ENCODE data around the gene KCNJ3. TPM values are rescaled to one million over a fixed set of nuclear protein-coding genes. Genes with fewer than 3 reads are reported as not detected.

Gene KCNJ3, protein sequence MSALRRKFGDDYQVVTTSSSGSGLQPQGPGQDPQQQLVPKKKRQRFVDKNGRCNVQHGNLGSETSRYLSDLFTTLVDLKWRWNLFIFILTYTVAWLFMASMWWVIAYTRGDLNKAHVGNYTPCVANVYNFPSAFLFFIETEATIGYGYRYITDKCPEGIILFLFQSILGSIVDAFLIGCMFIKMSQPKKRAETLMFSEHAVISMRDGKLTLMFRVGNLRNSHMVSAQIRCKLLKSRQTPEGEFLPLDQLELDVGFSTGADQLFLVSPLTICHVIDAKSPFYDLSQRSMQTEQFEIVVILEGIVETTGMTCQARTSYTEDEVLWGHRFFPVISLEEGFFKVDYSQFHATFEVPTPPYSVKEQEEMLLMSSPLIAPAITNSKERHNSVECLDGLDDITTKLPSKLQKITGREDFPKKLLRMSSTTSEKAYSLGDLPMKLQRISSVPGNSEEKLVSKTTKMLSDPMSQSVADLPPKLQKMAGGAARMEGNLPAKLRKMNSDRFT
- total RNA-seq: 0.31 TPM
- polyA plus RNA-seq (ENCODE audit: insufficient read depth in 1 of 8, insufficient read length in 8 of 8, low replicate concordance in 1 of 8): under 1 TPM; 0.38 to 0.99 (median 0.67) TPM
- long read RNA-seq, donor 1: 0 reads
- long read RNA-seq, donor 2: 0 reads
- long read RNA-seq, donor 3: 0 reads
- long read RNA-seq, donor 4: 0 reads
- long read RNA-seq, donor 5: 0 reads
- long read RNA-seq, donor 6: 0 reads
- long read RNA-seq, donor 7: 0 reads
- long read RNA-seq, donor 8: 0 reads
- long read RNA-seq, donor 9: 0 reads
- long read RNA-seq, donor 10: 0 reads
- long read RNA-seq, donor 11: 0 reads

DNA sequence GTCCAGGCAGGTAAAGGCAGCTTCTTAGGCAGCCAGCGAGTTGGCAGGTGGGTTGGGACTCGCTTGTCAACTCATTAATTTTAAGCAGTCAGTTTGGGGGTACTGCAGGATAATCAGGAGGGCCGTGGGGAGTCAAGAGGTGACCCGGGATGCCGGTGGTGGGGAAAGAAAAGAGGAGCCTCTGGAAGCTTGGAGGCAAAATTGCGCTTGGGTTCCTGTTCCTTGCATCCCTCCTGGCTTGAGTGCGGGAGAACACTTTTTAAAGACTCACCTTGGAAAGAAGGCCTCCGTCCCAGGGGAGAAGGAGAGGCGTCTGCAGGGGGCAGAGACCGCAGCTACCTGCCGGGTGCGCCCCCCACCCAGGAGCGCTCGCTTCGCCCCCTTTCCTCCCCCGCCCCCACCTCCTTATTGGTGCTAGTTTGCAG lies at the start of gene KCNJ3:
Gene KCNJ3, plus strand, starts transcription at position 400 of the 425 bp plus-strand sequence. CDS start 81 bp downstream, outside the sequence.
- Histone ChIP-seq H3K4me1 (ENCODE audit: control insufficient read depth, insufficient read depth, low read length) (peaks cover 20% of the 10 kb centered on the region), H3K4me3 (ENCODE audit: low read length) (peak within 1 kb of the TSS; percentile 55), H3K27me3 (ENCODE audit: control insufficient read depth, insufficient read depth, low read length) (peaks cover 30% of the 10 kb centered on the region), H3K27ac (ENCODE audit: low read length) (no peak within 1 kb of the TSS), H3K36me3 (ENCODE audit: control insufficient read depth, insufficient read depth, low read length) (no peaks in the 10 kb centered on the region), H3K9me3 (replicated peaks; ENCODE audit: control insufficient read depth, low read depth, low read length) (no peaks in the 10 kb centered on the region)
- 0% methylated on average over 13 of the region's 16 CpGs for WGBS (ENCODE audit: insufficient coverage)
- DNase-seq: no peak

DNA sequence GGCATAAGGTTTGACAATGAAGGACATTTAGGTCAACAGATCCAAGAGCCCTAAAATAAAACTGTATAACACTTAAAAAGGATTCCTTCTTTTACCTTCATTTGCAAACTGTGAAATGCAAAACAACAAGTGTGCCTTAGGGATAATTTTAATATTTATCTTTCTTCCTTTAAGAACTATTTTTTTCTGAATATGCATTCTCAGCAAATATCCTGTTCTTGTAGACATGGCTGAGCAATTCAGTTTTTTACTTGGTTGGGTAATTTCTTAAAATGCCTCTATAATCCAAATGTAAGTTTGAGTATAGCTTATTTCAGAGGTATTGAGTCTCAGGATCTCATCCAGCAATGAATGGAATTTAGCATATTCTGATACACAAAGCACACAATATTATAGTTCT lies 43.0 kb upstream of the KCNJ3 start:
- H3K4me1 ChIP-seq (ENCODE audit: control insufficient read depth, insufficient read depth, low read length): no peaks in the 10 kb centered on the region
- no peak overlapping the region for H3K27ac ChIP-seq (ENCODE audit: low read length)
- no peak overlapping the region for H3K4me3 ChIP-seq (ENCODE audit: low read length)
- no peaks in the 10 kb centered on the region for H3K9me3 ChIP-seq (replicated peaks; ENCODE audit: control insufficient read depth, low read depth, low read length)
- no peaks in the 10 kb centered on the region for H3K27me3 ChIP-seq (ENCODE audit: control insufficient read depth, insufficient read depth, low read length)
- DNase-seq: no peak
- H3K36me3 ChIP-seq (ENCODE audit: control insufficient read depth, insufficient read depth, low read length): no peaks in the 10 kb centered on the region

DNA sequence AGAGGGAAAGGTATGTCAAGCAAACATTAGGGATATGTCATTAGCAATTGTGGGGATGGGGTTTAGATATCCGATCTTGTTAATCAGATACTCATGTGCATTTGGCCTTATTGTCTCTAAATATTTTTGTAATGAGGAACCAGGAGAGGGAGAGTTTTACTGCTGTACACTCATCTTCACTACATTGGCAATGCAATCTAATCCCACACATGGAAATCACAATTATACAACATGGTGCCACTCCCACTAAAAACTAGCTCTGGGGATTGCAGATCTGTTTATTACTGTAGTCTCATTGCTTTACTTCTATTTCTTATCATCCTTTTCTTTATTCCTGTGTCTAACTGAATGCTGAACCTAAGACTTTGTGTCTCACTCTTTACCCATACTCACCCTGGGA lies 39.6 kb upstream of the KCNJ3 start:
- no CpG with 5 or more reads among the region's 1 CpG for WGBS (ENCODE audit: insufficient coverage)
- no peak for DNase-seq

DNA sequence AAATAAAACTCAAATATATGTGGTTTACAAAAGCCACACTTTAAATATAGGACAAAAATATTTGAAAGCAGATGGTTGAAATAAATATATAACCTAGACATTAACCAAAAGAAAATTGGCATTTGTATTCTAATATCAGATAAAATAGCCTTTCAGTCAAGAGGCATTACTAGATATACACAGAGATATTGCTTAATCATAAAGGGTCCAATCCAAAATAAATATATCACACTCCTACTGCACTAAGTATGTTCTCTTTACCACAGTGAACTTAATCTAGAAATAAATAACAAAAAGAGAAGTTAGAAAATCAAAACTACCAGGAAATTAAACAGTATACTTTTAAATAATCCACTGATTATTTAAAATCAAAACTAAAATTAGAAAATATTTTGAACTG lies 34.2 kb upstream of the KCNJ3 start:
- H3K27ac ChIP-seq (ENCODE audit: low read length): no peak overlapping the region
- DNase-seq: no peak
- H3K9me3 ChIP-seq (replicated peaks; ENCODE audit: control insufficient read depth, low read depth, low read length): no peaks in the 10 kb centered on the region
- no peaks in the 10 kb centered on the region for H3K27me3 ChIP-seq (ENCODE audit: control insufficient read depth, insufficient read depth, low read length)
- H3K4me3 ChIP-seq (ENCODE audit: low read length): no peak overlapping the region
- H3K4me1 ChIP-seq (ENCODE audit: control insufficient read depth, insufficient read depth, low read length): no peaks in the 10 kb centered on the region
- no peaks in the 10 kb centered on the region for H3K36me3 ChIP-seq (ENCODE audit: control insufficient read depth, insufficient read depth, low read length)

More for the DNA sequence above, 39.6 kb upstream of the KCNJ3 start:
- Histone ChIP-seq H3K27me3 (ENCODE audit: control insufficient read depth, insufficient read depth, low read length) (no peaks in the 10 kb centered on the region), H3K9me3 (replicated peaks; ENCODE audit: control insufficient read depth, low read depth, low read length) (no peaks in the 10 kb centered on the region), H3K27ac (ENCODE audit: low read length) (no peak overlapping the region), H3K36me3 (ENCODE audit: control insufficient read depth, insufficient read depth, low read length) (no peaks in the 10 kb centered on the region), H3K4me3 (ENCODE audit: low read length) (no peak overlapping the region), H3K4me1 (ENCODE audit: control insufficient read depth, insufficient read depth, low read length) (no peaks in the 10 kb centered on the region)

DNA sequence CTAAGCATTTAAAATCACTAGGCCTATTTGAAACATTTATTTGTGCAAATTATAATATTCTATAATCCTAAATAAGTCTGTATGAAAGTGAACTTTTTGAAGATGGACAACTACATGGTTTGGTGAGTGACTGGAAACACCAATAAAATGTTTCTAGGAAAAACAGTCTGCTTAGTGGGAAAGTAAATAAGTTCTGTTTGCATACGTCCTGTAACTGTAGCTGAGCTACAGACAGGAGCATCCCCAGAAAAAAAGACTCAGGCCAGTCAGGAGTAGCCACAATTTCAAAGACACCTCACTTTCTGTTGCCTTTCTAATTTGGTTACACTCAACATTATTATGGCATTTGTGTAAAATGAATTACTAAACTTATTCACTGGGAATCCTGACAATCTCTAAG lies 28.4 kb upstream of the KCNJ3 start:
- WGBS (ENCODE audit: insufficient coverage): no CpG with 5 or more reads among the region's 1 CpG
- Histone ChIP-seq H3K27me3 (ENCODE audit: control insufficient read depth, insufficient read depth, low read length) (no peaks in the 10 kb centered on the region), H3K36me3 (ENCODE audit: control insufficient read depth, insufficient read depth, low read length) (no peaks in the 10 kb centered on the region), H3K4me1 (ENCODE audit: control insufficient read depth, insufficient read depth, low read length) (no peaks in the 10 kb centered on the region), H3K27ac (ENCODE audit: low read length) (no peak overlapping the region), H3K9me3 (replicated peaks; ENCODE audit: control insufficient read depth, low read depth, low read length) (no peaks in the 10 kb centered on the region), H3K4me3 (ENCODE audit: low read length) (no peak overlapping the region)
- DNase-seq: no peak

DNA sequence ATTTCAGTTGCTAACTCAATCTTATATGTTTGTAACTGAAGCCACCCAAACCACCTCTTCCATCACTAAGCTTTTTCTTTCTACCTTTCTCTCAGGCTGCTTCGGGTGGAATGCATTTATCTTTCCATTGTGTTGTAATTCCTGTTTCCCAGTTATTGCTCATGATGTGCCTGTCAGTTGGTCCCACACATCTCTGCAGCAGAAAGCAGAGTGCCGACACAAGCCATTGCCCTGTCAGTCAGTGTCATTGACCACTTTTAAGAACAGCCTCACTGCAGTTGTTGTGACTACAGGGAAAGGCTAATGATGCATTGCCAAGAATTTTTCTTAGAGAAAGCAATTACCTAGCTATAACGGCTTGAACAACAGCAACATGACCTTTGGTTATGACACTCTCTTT lies 24.8 kb upstream of the KCNJ3 start:
- no peaks in the 10 kb centered on the region for H3K4me1 ChIP-seq (ENCODE audit: control insufficient read depth, insufficient read depth, low read length)
- H3K4me3 ChIP-seq (ENCODE audit: low read length): no peak overlapping the region
- H3K9me3 ChIP-seq (replicated peaks; ENCODE audit: control insufficient read depth, low read depth, low read length): no peaks in the 10 kb centered on the region
- DNase-seq: no peak
- no peak overlapping the region for H3K27ac ChIP-seq (ENCODE audit: low read length)
- WGBS (ENCODE audit: insufficient coverage): 82% methylated on average over 2 of the region's 3 CpGs
- no peaks in the 10 kb centered on the region for H3K27me3 ChIP-seq (ENCODE audit: control insufficient read depth, insufficient read depth, low read length)
- no peaks in the 10 kb centered on the region for H3K36me3 ChIP-seq (ENCODE audit: control insufficient read depth, insufficient read depth, low read length)

DNA sequence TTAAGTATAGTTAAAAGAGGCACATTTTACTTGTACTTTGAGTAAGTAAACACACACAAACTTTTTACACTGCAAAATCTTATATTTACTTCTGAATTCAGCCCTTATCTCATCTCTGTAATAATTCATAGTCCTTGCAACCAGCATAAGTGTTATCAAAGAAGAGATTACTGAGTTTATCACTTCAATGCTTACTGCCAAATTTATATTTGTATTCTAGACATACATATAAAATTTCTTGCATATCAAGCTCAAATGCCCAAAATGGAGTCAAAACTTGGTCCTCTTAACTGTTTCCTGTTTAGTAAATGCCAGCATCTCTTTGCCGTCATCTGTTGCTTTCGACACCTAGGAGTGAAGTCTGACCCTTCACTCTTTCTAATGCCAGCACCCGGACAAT lies 21.1 kb upstream of the KCNJ3 start:
- no peak overlapping the region for H3K27ac ChIP-seq (ENCODE audit: low read length)
- no peaks in the 10 kb centered on the region for H3K27me3 ChIP-seq (ENCODE audit: control insufficient read depth, insufficient read depth, low read length)
- 66% methylated on average over 3 of the region's 3 CpGs for WGBS (ENCODE audit: insufficient coverage)
- H3K36me3 ChIP-seq (ENCODE audit: control insufficient read depth, insufficient read depth, low read length): no peaks in the 10 kb centered on the region
- no peak for DNase-seq
- no peak overlapping the region for H3K4me3 ChIP-seq (ENCODE audit: low read length)
- no peaks in the 10 kb centered on the region for H3K9me3 ChIP-seq (replicated peaks; ENCODE audit: control insufficient read depth, low read depth, low read length)
- no peaks in the 10 kb centered on the region for H3K4me1 ChIP-seq (ENCODE audit: control insufficient read depth, insufficient read depth, low read length)

DNA sequence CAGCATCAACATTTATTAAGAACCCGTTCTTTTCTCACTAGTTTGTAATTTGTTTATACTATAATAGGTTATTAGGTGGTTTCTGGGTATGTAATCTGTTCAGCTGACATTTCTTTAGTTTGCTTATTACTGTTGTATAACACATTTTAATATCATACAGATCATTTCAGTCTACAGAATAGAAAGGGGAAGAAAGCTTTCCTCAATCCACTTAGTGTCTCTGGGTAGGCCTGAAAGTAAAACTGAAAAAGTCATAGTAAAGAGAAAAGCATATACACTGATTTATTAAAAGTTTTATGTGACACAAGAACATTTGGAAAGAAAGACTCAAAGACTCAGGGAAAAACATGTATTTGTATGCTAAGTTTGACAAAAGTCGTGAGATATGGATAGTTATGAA lies 16.8 kb upstream of the KCNJ3 start:
- WGBS (ENCODE audit: insufficient coverage): 80% methylated on average over 1 of the region's 2 CpGs
- H3K36me3 ChIP-seq (ENCODE audit: control insufficient read depth, insufficient read depth, low read length): no peaks in the 10 kb centered on the region
- no peak overlapping the region for H3K27ac ChIP-seq (ENCODE audit: low read length)
- no peaks in the 10 kb centered on the region for H3K4me1 ChIP-seq (ENCODE audit: control insufficient read depth, insufficient read depth, low read length)
- no peaks in the 10 kb centered on the region for H3K9me3 ChIP-seq (replicated peaks; ENCODE audit: control insufficient read depth, low read depth, low read length)
- no peaks in the 10 kb centered on the region for H3K27me3 ChIP-seq (ENCODE audit: control insufficient read depth, insufficient read depth, low read length)
- no peak for DNase-seq
- H3K4me3 ChIP-seq (ENCODE audit: low read length): no peak overlapping the region

DNA sequence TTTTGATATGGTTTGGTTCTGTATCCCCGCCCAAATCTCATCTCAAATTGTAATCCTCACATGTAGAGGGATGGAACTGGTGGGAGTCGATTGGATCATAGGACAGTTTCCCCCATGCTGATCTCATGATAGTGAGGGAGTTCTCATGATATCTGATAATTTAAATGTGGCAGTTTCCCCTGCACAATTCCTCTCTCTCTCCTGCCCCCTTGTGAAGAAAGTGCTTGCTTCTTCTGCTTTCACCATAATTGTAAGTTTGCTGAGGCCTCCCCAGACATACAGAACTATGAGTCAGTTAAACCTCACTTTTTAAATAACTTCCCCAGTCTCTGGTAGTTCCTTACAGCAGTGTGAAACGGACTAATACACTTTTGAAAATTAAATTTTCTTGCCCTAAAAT lies 12.3 kb upstream of the KCNJ3 start:
- WGBS (ENCODE audit: insufficient coverage): no CpG with 5 or more reads among the region's 3 CpGs
- H3K9me3 ChIP-seq (replicated peaks; ENCODE audit: control insufficient read depth, low read depth, low read length): no peaks in the 10 kb centered on the region
- no peaks in the 10 kb centered on the region for H3K36me3 ChIP-seq (ENCODE audit: control insufficient read depth, insufficient read depth, low read length)
- H3K4me3 ChIP-seq (ENCODE audit: low read length): no peak overlapping the region
- no peaks in the 10 kb centered on the region for H3K4me1 ChIP-seq (ENCODE audit: control insufficient read depth, insufficient read depth, low read length)
- no peak for DNase-seq
- H3K27ac ChIP-seq (ENCODE audit: low read length): no peak overlapping the region
- H3K27me3 ChIP-seq (ENCODE audit: control insufficient read depth, insufficient read depth, low read length): no peaks in the 10 kb centered on the region

DNA sequence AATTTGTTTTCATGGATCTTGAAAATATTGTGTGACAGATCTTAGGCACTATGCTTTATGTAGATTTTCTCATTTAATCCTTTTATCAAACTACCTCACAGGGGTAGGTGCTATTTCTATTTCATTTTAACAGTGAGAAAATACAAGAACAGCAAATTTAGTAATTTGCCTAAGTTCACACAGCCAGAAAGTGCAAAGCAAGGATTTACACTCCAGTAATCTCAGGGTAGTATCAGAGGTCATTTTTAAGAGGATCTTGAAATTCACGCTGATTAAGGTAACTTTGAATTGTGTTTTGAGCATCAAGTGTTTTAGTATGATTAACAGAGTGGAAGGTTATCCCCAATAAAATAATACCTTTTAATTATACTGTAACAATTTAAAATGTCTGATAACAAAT lies 10.1 kb upstream of the KCNJ3 start:
- no CpG with 5 or more reads among the region's 1 CpG for WGBS (ENCODE audit: insufficient coverage)
- H3K4me1 ChIP-seq (ENCODE audit: control insufficient read depth, insufficient read depth, low read length): peaks cover 2% of the 10 kb centered on the region

More for the DNA sequence above, 10.1 kb upstream of the KCNJ3 start:
- no peak for DNase-seq
- no peaks in the 10 kb centered on the region for H3K27me3 ChIP-seq (ENCODE audit: control insufficient read depth, insufficient read depth, low read length)
- no peaks in the 10 kb centered on the region for H3K36me3 ChIP-seq (ENCODE audit: control insufficient read depth, insufficient read depth, low read length)
- H3K4me3 ChIP-seq (ENCODE audit: low read length): no peak overlapping the region
- H3K9me3 ChIP-seq (replicated peaks; ENCODE audit: control insufficient read depth, low read depth, low read length): no peaks in the 10 kb centered on the region
- no peak overlapping the region for H3K27ac ChIP-seq (ENCODE audit: low read length)

Measured in muscle of leg (tissue), 16 donors.